Lower lobe of right lung (tissue), 2 donors: Measurements from ENCODE around the gene OCSTAMP. TPM values are rescaled to one million over a fixed set of nuclear protein-coding genes. Genes with fewer than 3 reads are reported as not detected.

Source experiments
- ATAC-seq, 2 donors: fragments of 200-7000 bp; cut with Tn5 transposase; one replicate each; pipeline ENCODE4 v1.9.1; 2020 to 2022; ENCODE audit warnings: mild to moderate bottlenecking in 2 of 2, moderate library complexity in 2 of 2
- DNase-seq: peaks from one replicate; pipeline ENCODE4 v3.0.0-alpha.2; 2020
- H3K27ac ChIP-seq: fragments of 200-600 bp; one replicate; pipeline ENCODE4 v1.8.0; 2022
- H3K27me3 ChIP-seq: fragments of 200-600 bp; one replicate; pipeline ENCODE4 v1.8.0; 2022; ENCODE audit warnings: low read depth
- H3K36me3 ChIP-seq: fragments of 200-600 bp; one replicate; pipeline ENCODE4 v1.8.0; 2022; ENCODE audit warnings: mild to moderate bottlenecking
- H3K4me1 ChIP-seq: fragments of 200-600 bp; one replicate; pipeline ENCODE4 v1.8.0; 2022
- H3K4me3 ChIP-seq: fragments of 200-600 bp; one replicate; pipeline ENCODE4 v1.8.0; 2022; ENCODE audit warnings: mild to moderate bottlenecking
- H3K9me3 ChIP-seq: fragments of 200-600 bp; one replicate; pipeline ENCODE4 v1.8.0; 2022
- intact Hi-C: fragments of 100-400 bp; cut with DNase I; formaldehyde crosslinking; loops from one replicate; pipeline ENCODE4 v1.11.0; 2022
- total RNA-seq: library from RNA; stranded (reverse); fragmentation: NEBNext Ultra II Directional; extraction: Animal tissue kit (Norgen Biotek cat#: 25700); gene quantifications from one replicate; pipeline ENCODE4 v1.2.1, GENCODE V29; 2021
- TF ChIP-seq, protein P1 (sequence below): fragments of 200-600 bp; IDR thresholded peaks from one replicate; pipeline ENCODE4 v1.8.0; 2022; ENCODE audit warnings: antibody characterized with exemption, mild to moderate bottlenecking
- donor health status: DM: no; HTN: yes; CAD: no; lungs with severe emphysema.

The OCSTAMP gene
- total RNA-seq, 1 donor from 2014 or later = not detected

- ATAC-seq (no peak), DNase-seq (no peak)
- Histone ChIP-seq H3K27me3 (peaks cover 31% of the 10 kb centered on the region), H3K4me1 (no peaks in the 10 kb centered on the region), H3K4me3 (no peak overlapping the region), H3K9me3 (no peaks in the 10 kb centered on the region), H3K36me3 (no peaks in the 10 kb centered on the region), H3K27ac (no peak overlapping the region)
- intact Hi-C loops = no loop called here
- TF ChIP-seq, protein P1, sequence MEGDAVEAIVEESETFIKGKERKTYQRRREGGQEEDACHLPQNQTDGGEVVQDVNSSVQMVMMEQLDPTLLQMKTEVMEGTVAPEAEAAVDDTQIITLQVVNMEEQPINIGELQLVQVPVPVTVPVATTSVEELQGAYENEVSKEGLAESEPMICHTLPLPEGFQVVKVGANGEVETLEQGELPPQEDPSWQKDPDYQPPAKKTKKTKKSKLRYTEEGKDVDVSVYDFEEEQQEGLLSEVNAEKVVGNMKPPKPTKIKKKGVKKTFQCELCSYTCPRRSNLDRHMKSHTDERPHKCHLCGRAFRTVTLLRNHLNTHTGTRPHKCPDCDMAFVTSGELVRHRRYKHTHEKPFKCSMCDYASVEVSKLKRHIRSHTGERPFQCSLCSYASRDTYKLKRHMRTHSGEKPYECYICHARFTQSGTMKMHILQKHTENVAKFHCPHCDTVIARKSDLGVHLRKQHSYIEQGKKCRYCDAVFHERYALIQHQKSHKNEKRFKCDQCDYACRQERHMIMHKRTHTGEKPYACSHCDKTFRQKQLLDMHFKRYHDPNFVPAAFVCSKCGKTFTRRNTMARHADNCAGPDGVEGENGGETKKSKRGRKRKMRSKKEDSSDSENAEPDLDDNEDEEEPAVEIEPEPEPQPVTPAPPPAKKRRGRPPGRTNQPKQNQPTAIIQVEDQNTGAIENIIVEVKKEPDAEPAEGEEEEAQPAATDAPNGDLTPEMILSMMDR = no peak
These were observed 4.2 kb downstream of the OCSTAMP start for GRCh38 chr20:46546298-46546697.

DNA sequence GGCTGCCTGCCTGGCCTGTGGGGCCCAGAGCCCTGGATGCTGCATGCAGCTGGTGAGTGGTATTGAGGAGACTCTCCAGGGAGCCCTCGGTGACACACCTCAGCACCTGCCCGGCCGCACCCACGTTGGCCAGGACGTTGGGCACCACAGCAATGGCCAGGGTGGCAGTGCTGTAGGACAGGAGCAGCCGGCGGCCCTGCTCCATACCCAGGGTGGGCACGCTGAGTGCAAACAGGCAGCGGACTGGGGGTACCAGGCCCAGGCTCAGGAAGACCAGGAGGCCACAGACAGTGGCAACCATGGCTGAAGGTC is 4.7 kb downstream of the OCSTAMP start:
- DNase-seq = no peak
- H3K27me3 ChIP-seq = peaks cover 36% of the 10 kb centered on the region
- intact Hi-C loops = no loop called here

GRCh38 chr20:46545077-46545826 is 5.2 kb downstream of the OCSTAMP start:
- Histone ChIP-seq H3K27me3 (peaks cover 37% of the 10 kb centered on the region), H3K4me1 (no peaks in the 10 kb centered on the region), H3K4me3 (no peak overlapping the region), H3K36me3 (no peaks in the 10 kb centered on the region), H3K9me3 (no peaks in the 10 kb centered on the region), H3K27ac (no peak overlapping the region)
- intact Hi-C loops = no loop called here
- no peak for DNase-seq
- TF ChIP-seq, protein P1 = no peak
- ATAC-seq = peak; percentile 16 to 50

More for the DNA sequence above, 4.7 kb downstream of the OCSTAMP start:
- H3K4me3 ChIP-seq = no peak overlapping the region
- H3K9me3 ChIP-seq = no peaks in the 10 kb centered on the region
- no peaks in the 10 kb centered on the region for H3K4me1 ChIP-seq
- ATAC-seq = no peak
- TF ChIP-seq, protein P1 = no peak
- H3K27ac ChIP-seq = no peak overlapping the region
- no peaks in the 10 kb centered on the region for H3K36me3 ChIP-seq

GRCh38 chr20:46544576-46544975 is 5.9 kb downstream of the OCSTAMP start:
- Histone ChIP-seq H3K9me3 (no peaks in the 10 kb centered on the region), H3K4me3 (no peak overlapping the region), H3K27ac (no peak overlapping the region), H3K27me3 (peaks cover 37% of the 10 kb centered on the region), H3K36me3 (no peaks in the 10 kb centered on the region), H3K4me1 (no peaks in the 10 kb centered on the region)
- ATAC-seq = no peak
- TF ChIP-seq, protein P1 = no peak
- intact Hi-C loops = no loop called here
- no peak for DNase-seq

DNA sequence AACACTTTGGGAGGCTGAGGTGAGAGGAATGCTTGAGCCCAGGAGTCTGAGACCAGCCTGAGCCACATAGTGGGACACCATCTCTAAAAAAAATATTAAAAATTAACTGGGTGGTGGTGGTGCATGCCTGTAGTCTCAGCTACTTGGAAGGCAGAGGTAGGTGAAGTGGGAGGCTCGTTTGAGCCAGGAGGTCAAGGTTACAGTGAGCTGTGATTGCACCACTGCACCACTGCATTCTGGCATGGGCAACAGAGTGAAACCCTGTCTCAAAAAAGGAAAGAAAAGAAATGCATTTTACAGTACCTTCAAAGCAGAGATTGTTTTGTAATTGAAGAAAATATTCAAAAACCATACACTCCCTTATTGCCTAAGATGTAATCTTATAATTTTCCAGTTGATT is 6.5 kb downstream of the OCSTAMP start:
- Histone ChIP-seq H3K36me3 (no peaks in the 10 kb centered on the region), H3K27ac (no peak overlapping the region), H3K4me3 (no peak overlapping the region), H3K9me3 (no peaks in the 10 kb centered on the region), H3K27me3 (peaks cover 37% of the 10 kb centered on the region), H3K4me1 (no peaks in the 10 kb centered on the region)
- intact Hi-C loops = no loop called here
- ATAC-seq (no peak), DNase-seq (no peak)
- TF ChIP-seq, protein P1 = no peak
